Measurements from ENCODE around the gene AGBL5.

Gene AGBL5

GRCh38 chr2:27025281-27025800, 26.1 kb upstream of the AGBL5 start:
- FAIRE-seq, result no peak

GRCh38 chr2:27025861-27026851, 25.3 kb upstream of the AGBL5 start:
- FAIRE-seq, result no peak

- FAIRE-seq, result no peak
These were observed 24.2 kb upstream of the AGBL5 start for GRCh38 chr2:27027211-27027651.

GRCh38 chr2:27029051-27029450, 22.4 kb upstream of the AGBL5 start:
- FAIRE-seq, result no peak

- no peak for FAIRE-seq
These were observed 18.8 kb upstream of the AGBL5 start, which contains the start of gene TMEM214 for GRCh38 chr2:27032495-27033252. TMEM214 (plus strand) TSS chr2:27032965; CDS start chr2:27033016, 51 bp downstream.

- no peak for FAIRE-seq
These were observed 18.1 kb upstream of the AGBL5 start for GRCh38 chr2:27033253-27033852.

- no peak for FAIRE-seq
These were observed 13.5 kb upstream of the AGBL5 start for GRCh38 chr2:27038012-27038411.

GRCh38 chr2:27038631-27039339, 12.7 kb upstream of the AGBL5 start:
- no peak for FAIRE-seq

GRCh38 chr2:27039426-27039825, 12.0 kb upstream of the AGBL5 start:
- FAIRE-seq, result no peak

GRCh38 chr2:27039871-27040270, 11.6 kb upstream of the AGBL5 start:
- FAIRE-seq, result no peak

GRCh38 chr2:27040282-27040681, 11.2 kb upstream of the AGBL5 start:
- FAIRE-seq, result no peak

- FAIRE-seq, result no peak
These were observed 9.7 kb upstream of the AGBL5 start for GRCh38 chr2:27041752-27042151.

- no peak for FAIRE-seq
These were observed 9.3 kb upstream of the AGBL5 start for GRCh38 chr2:27042159-27042661.

GRCh38 chr2:27042985-27043634, 8.4 kb upstream of the AGBL5 start:
- FAIRE-seq, result no peak

- no peak for FAIRE-seq
These were observed 1.8 kb upstream of the AGBL5 start for GRCh38 chr2:27049422-27050280.

- peak; percentile 31 for FAIRE-seq
These were observed 1.0 kb upstream of the AGBL5 start for GRCh38 chr2:27050281-27050995.

GRCh38 chr2:27051902-27052645, 606 bp downstream of the AGBL5 start:
- no peak for FAIRE-seq

- FAIRE-seq, result no peak
These were observed 1.9 kb downstream of the AGBL5 start for GRCh38 chr2:27053321-27053720.

- FAIRE-seq, result no peak
These were observed 2.3 kb downstream of the AGBL5 start for GRCh38 chr2:27053776-27054175.

Data from endometrium (tissue), 2 donors.